ENCODE results near the gene MFRP.

MFRP gene

DNA sequence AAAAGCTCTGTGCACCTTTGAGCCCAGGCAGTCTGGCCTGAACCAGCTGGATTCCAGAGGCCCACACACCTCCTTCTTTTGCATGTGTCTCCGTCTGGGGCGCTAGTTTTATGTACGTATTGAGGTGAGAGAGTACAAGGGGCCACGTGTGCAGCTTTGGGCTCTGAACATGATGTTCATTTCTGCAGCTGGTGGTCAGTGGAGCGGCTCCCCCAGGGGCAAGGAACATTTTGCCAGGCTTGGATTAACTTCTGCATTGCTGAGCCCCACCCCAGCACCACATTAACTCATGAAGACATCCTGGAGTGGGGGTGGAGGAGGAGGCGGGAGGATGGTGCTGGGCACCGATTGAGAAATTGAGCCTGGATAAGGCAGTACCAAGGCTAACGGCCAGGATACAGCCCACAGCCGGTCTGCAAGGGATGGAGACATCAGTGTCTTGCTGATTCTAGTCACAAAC lies 21.2 kb upstream of the MFRP start:
- Mint-ChIP-seq H3K27me3 (peaks cover 66 to 85% of the 10 kb centered on the region in 2 donors), H3K9me3 (peaks cover 0 to 2% of the 10 kb centered on the region in 2 donors), H3K36me3 (peaks cover 0 to 6% of the 10 kb centered on the region in 2 donors), H3K27ac (no peak overlapping the region), H3K4me1 (peaks cover 11 to 17% of the 10 kb centered on the region in 2 donors), H3K4me3 (no peak overlapping the region)
- no peak for DNase-seq
- no peak for ATAC-seq (replicated peaks)

DNA sequence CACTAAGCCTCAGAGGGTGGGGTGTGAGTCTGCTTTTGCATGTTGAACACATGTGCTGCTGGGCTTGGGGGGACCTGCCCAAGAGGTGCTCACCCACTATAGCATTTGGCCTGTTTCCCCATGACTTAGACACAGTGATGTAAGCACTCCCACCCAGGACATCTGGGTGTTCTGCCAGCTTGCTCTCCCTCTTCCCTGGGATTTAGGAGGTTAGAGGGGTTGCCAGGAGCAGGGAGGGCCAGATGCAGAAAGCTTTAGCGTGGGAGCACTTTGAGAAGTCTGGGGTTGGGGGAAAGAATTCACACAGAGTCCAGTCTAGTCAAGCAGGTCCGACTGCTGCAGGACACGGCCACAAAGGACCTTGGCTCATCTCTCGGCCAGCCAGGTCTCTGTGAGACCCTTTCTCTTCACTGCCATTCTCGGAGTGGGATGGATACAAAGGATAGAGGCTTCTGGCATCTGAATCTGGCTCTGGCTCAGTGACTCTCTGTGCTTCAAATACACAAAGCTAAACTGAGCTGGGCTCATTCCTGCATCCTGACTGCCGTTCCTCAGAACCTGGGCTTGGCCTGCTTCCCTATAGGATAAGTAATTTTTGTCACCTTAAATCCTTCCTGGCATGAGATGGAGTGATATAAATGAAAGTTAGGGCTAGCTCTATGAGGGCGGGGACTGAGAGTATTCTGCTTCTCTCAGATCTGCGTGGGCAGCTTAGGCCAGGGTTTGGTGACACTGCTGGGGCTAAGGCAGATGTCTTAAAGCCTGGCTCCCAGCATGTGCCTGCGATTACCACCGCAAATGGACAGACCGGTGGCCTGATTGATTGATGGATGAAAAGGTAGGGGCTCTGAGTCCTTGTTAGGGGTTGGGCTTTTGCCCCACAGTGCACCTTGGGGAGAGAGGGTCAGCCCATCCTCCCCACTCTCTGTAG lies 20.4 kb upstream of the MFRP start:
- ATAC-seq (replicated peaks): no peak
- no peak overlapping the region for H3K27ac Mint-ChIP-seq
- no peak overlapping the region for H3K4me3 Mint-ChIP-seq
- H3K9me3 Mint-ChIP-seq: peaks cover 0 to 2% of the 10 kb centered on the region in 2 donors
- H3K4me1 Mint-ChIP-seq: peaks cover 15 to 17% of the 10 kb centered on the region in 2 donors
- H3K36me3 Mint-ChIP-seq: peaks cover 0 to 6% of the 10 kb centered on the region in 2 donors
- peaks cover 73 to 88% of the 10 kb centered on the region in 2 donors for H3K27me3 Mint-ChIP-seq
- DNase-seq: no peak

DNA sequence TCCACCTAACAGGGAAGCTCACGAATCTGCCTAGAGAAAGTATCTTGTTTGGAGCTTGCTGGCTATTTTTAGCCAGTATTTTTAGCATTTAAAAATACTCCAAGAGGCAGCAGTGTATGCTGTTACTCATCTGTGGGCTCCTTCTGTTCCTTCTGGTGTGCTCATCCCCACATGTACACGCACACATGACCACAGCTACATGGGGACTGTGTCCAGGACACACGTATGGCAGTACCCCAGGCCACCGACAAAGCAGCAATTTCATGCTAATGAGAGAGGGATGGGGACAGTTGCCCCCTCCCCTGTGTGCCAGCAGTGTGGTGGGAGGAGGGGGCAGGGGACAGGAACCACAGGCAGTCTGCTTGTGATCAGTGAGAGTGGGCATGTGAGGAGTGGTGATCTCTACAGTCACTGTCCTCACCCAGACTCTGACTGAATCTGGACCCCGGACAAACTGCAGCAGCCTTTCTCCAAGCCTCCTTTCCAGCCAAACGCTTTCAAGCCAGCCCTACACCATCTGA lies 18.6 kb upstream of the MFRP start:
- peaks cover 64 to 73% of the 10 kb centered on the region in 2 donors for H3K27me3 Mint-ChIP-seq
- peaks cover 15 to 18% of the 10 kb centered on the region in 2 donors for H3K4me1 Mint-ChIP-seq
- no peak overlapping the region for H3K4me3 Mint-ChIP-seq
- ATAC-seq (replicated peaks): no peak
- no peak for DNase-seq
- no peak overlapping the region for H3K27ac Mint-ChIP-seq
- H3K36me3 Mint-ChIP-seq: peaks cover 0 to 6% of the 10 kb centered on the region in 2 donors
- peaks cover 0 to 2% of the 10 kb centered on the region in 2 donors for H3K9me3 Mint-ChIP-seq

DNA sequence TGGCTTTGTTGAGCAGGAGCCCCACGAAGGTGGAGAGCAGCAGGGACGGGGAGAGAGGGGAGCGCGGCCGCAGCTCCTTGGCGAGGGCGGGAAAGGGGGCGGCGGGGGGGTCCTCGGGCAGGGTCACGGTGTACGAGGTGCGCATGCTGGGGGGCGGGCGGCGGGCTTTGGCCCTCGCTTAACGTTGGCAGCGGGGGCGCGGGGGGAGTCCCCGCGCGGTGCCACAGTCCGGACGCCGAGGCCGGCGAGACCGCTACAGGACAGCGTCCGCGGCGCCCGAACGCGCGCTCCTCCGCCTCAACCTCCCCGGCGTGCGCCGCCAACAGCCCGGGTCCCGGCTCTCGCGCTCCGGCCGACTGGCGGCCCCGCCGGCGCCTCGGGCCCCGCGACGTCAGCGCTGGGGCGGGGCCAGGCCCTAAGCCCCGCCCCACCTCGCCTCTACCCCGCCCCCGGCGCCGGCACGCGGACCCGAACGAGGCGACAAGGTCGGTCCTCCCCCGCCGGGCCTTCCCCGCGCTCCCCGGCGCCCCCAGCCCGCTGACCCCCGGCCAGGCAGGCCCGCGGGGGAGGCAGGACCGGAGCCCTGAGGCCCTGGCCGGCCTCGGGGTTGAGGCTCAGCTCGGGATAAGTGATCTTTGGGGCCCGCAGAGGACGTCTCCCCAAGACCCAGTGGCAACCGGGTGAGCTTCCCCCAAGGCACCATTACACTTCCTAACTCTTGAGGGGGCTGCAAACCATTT lies 17.5 kb upstream of the MFRP start:
- DNase-seq: no peak
- peak overlapping the region; percentile 48 to 70 for H3K4me3 Mint-ChIP-seq
- peaks cover 20 to 29% of the 10 kb centered on the region in 2 donors for H3K4me1 Mint-ChIP-seq
- ATAC-seq (replicated peaks): peak; percentile 69 to 81
- peaks cover 0 to 2% of the 10 kb centered on the region in 2 donors for H3K9me3 Mint-ChIP-seq
- no peak overlapping the region for H3K27ac Mint-ChIP-seq
- H3K27me3 Mint-ChIP-seq: peaks cover 56 to 63% of the 10 kb centered on the region in 2 donors
- peaks cover 0 to 6% of the 10 kb centered on the region in 2 donors for H3K36me3 Mint-ChIP-seq

DNA sequence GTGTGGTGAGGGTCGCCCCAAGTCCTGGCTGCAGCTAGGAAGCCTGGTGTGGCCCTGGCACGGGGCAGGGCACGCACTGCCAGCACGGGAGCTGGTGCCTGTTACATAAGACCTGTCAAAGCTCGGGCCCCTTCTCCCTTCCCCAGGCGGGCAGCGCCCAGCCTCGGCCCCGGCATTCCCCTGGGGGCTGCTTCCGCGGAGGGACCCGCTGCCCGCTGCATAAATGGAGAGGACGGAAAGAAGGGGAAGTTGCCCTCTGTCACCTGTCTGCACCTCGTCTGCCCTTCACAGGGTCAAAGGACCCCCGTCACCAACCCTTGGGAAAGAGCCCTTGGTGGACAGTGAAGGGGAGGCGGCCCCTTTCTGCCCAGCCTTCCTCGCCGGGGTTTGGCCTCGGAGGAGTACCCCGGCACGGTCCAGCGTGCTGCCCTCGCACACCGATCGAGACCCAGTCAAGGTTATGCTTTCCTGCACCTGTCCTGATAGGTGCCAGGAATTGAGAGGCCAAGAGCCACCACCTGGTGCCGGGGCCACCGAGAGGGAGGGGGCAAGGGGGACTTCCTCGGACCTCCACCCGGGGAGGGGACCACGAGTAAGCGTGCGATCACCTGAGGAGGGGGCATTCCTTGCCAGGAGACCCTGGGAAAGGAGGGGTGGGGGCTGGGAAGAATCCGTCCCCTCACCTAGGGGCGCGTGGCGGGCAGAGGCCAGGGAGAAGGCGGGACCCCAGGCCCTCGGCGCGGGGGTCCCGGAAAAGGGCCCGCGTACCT lies 16.8 kb upstream of the MFRP start:
- DNase-seq (no peak), ATAC-seq (replicated peaks) (no peak)
- no peak overlapping the region for H3K27ac Mint-ChIP-seq
- H3K9me3 Mint-ChIP-seq: peaks cover 0 to 2% of the 10 kb centered on the region in 2 donors
- H3K4me3 Mint-ChIP-seq: peak overlapping the region; percentile 48 to 68
- peaks cover 52 to 58% of the 10 kb centered on the region in 2 donors for H3K27me3 Mint-ChIP-seq
- peaks cover 0 to 6% of the 10 kb centered on the region in 2 donors for H3K36me3 Mint-ChIP-seq
- H3K4me1 Mint-ChIP-seq: peaks cover 20 to 34% of the 10 kb centered on the region in 2 donors

DNA sequence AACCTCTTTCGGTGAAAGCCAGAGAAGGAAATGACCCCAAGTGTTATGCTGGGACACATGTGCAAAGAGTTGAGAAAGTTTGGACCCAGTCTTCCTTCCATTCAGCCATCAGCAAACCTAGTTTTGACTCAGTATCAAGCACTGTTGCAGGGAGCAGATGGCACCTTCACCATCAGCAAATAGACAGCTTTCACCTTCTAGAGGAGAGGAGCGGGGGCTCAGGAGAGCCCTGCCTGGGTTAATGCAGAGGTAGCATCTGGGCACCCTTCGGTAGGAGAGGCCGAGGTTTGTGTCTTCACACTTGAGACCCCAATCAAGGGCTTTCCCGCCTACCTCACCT lies 16.2 kb upstream of the MFRP start:
- H3K4me3 Mint-ChIP-seq: no peak overlapping the region
- peaks cover 0 to 2% of the 10 kb centered on the region in 2 donors for H3K9me3 Mint-ChIP-seq
- H3K27me3 Mint-ChIP-seq: peaks cover 49 to 54% of the 10 kb centered on the region in 2 donors
- DNase-seq: no peak
- H3K4me1 Mint-ChIP-seq: peaks cover 23 to 39% of the 10 kb centered on the region in 2 donors
- ATAC-seq (replicated peaks): no peak
- H3K36me3 Mint-ChIP-seq: peaks cover 0 to 6% of the 10 kb centered on the region in 2 donors
- no peak overlapping the region for H3K27ac Mint-ChIP-seq

DNA sequence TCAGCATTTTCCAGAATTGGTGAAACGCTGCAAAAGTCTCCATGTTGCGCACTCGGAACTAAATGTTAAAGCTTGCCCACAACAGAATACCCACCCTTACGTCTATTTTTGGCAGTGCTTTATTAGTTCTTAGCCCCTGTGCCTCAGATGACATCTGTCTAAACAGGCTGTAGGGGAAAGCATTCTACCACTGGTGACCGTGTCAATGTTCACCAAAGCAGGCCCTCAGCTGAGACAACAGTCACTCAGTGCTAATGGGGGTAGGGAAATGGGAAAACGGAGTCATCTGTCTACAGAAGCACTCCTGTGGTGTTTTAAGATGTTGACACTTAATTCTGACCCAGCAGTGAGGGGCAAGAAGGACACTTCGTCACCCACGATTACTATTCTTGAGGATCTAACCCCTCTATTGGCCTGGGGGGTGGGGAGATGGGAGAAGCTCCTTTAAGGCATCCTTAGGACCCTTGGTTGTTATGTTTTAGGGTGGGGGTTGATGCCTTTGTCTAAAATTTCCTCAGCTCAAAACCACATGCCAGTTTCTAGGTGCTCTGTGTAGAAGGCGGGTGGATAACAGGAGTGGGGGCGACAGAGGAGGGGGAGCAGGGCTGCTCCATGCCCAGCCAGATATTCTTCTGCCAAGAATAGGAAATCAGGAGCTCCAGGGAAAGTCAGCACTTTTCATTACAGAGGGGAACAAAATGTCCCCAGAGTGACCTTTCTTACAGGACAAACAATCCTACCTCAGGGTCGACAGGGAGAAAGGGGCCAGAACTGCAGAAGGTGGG lies 15.6 kb upstream of the MFRP start:
- ATAC-seq (replicated peaks): no peak
- Mint-ChIP-seq H3K36me3 (peaks cover 0 to 6% of the 10 kb centered on the region in 2 donors), H3K4me1 (peaks cover 27 to 45% of the 10 kb centered on the region in 2 donors), H3K4me3 (no peak overlapping the region), H3K27me3 (peaks cover 49 to 54% of the 10 kb centered on the region in 2 donors), H3K9me3 (peaks cover 0 to 2% of the 10 kb centered on the region in 2 donors), H3K27ac (no peak overlapping the region)
- no peak for DNase-seq

DNA sequence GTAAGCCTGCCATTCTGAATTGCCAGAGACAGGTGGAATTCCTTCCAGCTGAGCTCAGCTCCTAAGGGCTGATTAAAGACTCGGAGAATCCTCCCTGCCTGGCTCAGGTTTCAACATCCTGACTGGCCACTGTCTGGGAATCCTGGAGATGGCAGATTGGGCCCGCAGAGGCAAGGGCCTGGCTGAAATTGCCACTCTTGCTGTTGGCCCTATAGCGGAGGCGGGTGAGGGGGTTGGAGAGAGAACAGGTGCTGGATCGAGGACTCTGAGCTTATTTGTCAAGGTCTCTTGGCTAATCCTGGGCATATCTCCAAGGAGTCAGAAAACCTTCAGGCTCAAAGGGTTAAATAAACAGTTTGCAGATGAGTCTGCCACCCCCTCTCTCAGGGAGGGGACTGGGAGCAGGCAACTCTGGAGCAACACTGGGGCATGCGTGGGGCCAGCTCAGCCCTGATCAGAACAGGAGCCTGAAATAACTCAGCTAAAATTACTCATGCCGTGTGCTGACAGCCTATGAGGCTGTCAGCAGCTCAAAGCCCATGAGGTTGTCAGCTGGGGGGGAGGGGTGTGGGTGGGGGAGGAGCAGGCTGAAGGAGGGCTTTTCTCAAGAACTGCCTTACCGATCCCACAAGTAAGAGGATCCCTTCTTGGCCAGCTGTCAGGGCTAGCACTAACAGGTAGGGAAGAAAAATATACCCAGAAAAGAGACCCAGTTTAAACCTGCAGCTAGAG lies 14.7 kb upstream of the MFRP start:
- H3K9me3 Mint-ChIP-seq: peaks cover 0 to 2% of the 10 kb centered on the region in 2 donors
- H3K36me3 Mint-ChIP-seq: peaks cover 0 to 6% of the 10 kb centered on the region in 2 donors
- no peak overlapping the region for H3K4me3 Mint-ChIP-seq
- DNase-seq: no peak
- ATAC-seq (replicated peaks): peak; percentile 28 to 64
- H3K4me1 Mint-ChIP-seq: peaks cover 32 to 51% of the 10 kb centered on the region in 2 donors
- no peak overlapping the region for H3K27ac Mint-ChIP-seq
- H3K27me3 Mint-ChIP-seq: peaks cover 46 to 52% of the 10 kb centered on the region in 2 donors

DNA sequence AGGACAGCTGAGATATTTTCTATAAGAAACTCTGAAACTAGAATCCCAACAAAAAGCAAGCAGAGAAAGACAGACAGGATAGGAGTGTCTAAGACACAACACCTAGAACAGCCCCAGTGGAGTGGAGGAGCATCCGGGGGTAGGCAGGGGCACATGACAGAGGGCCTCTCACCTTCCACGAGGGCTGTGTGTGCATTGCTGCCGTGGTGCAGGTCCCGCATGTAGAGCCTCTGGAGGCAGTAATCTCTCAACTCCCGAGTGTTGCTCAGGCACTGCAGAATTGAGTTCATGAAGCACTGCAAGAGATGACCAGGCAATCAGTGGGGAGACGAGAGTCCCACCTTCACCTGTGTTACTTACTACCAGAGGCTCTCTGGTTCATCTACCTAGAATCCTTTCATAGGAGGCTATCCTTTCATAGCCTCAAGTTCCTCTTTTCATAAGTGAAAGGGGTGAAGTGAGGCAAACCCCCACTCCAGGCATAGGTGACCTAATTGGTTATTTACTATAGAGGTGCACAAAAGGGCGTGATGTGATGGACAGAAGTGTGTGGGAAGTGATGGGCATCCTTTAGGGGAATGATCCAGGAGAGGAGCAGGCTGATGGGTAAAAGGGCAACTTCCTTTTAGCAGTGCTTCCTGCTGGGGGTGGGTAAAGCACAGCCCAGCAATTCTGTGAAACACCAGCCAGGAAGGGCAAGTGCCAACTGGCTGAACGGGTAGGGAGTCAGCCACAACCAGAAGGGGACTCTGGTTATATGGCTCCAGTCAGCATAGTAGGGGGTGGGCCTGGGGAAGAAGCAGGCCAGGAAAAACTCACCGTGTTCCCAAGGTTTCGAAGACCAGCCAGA lies 13.1 kb upstream of the MFRP start:
- Mint-ChIP-seq H3K4me1 (peaks cover 31 to 50% of the 10 kb centered on the region in 2 donors), H3K27me3 (peaks cover 45 to 49% of the 10 kb centered on the region in 2 donors), H3K27ac (no peak overlapping the region), H3K9me3 (peaks cover 0 to 2% of the 10 kb centered on the region in 2 donors), H3K36me3 (peaks cover 0 to 2% of the 10 kb centered on the region in 2 donors), H3K4me3 (no peak overlapping the region)
- no peak for DNase-seq
- peak; percentile 45 to 51 for ATAC-seq (replicated peaks)

DNA sequence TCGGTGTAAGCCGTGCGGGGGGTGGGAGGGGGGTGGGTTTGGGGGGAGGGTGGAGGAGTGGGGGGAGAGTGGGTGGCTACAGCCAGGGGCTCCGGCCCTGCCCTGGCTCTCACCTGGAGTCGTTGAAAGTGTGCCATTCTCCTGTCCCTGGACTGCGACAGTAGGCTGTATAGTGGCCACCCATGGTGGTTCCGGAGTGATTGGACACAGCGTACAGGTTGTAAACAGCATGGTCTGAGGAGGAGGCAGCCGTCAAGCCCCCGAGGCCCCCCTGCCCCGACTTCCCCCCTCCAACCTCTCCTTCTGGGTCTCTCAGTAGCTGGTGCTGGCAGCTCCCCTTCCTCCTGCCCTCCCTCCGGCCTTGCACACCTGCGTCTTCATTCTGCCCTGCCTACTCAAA lies 10.6 kb upstream of the MFRP start:
- DNase-seq (no peak), ATAC-seq (replicated peaks) (no peak)
- Mint-ChIP-seq H3K36me3 (no peaks in the 10 kb centered on the region), H3K4me3 (peak overlapping the region; percentile 69 to 85), H3K27ac (no peak overlapping the region), H3K27me3 (peaks cover 36 to 53% of the 10 kb centered on the region in 2 donors), H3K9me3 (no peaks in the 10 kb centered on the region), H3K4me1 (peaks cover 22 to 38% of the 10 kb centered on the region in 2 donors)

DNA sequence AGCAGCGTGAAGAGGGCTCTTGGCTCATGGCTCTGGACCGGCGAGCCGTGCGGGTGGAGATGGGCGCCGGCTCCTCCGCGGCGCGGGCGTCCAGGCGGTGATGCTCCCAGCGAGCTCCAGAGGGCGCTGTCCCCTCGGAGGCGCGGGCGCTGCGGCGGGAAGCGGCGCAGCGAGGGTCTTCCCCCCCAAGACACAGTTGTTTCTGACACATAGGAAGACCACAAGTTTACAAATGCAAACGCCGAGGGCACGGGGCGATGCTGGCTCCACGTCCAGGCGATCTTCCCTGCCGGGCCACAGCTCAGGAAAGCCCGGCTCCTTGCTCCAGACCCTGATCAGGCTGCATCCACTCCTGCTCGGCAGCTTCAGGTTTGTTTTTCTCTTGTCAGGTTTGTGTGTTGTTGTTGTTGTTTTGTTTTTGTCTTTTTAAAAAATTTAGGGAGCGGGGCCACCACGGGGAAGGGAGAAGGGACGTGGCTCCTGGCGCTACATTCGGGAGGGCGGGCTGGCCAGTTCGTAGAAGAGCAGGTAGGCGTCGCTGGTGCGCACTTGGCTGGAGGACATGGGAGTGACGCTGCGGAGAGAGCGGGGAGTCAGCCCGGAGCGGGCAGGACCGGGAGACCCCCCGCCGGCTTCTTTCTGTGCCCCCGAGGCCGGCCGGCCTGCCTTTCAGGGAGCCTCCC lies 10.0 kb upstream of the MFRP start:
- Mint-ChIP-seq H3K4me3 (peak overlapping the region; percentile 85 to 88), H3K36me3 (no peaks in the 10 kb centered on the region), H3K9me3 (no peaks in the 10 kb centered on the region), H3K27me3 (peaks cover 39 to 57% of the 10 kb centered on the region in 2 donors), H3K4me1 (peaks cover 20 to 38% of the 10 kb centered on the region in 2 donors), H3K27ac (peak overlapping the region; percentile 65)
- DNase-seq (peak; percentile 44), ATAC-seq (replicated peaks) (peak; percentile 77 to 83)
